HL-60 (cell line): ENCODE measurements around the gene TUT1.

Experiments used
- CTCF ChIP-seq: IDR thresholded peaks from one replicate; pipeline ENCODE4 v1.5.1; 2011; ENCODE audit warnings: low read length, control low read depth, inconsistent platforms; ENCODE audit not compliant: insufficient read depth
- POLR2AphosphoS5 ChIP-seq: IDR thresholded peaks from 2 replicates; pipeline ENCODE4 v1.6.1; 2012; ENCODE audit warnings: low read depth

- TF ChIP-seq POLR2AphosphoS5 (no peak), CTCF (no peak)
Observed at GRCh38 chr11:62547691-62548281, 43.5 kb downstream of the TUT1 start.
